Measurements from ENCODE around the gene LRSAM1. TPM values are rescaled to one million over a fixed set of nuclear protein-coding genes. Genes with fewer than 3 reads are reported as not detected.

The LRSAM1 gene
- total RNA-seq, 4 donors from 2014 or later: 8.0 to 16.2 (median 12.9) TPM

- peak overlapping the region in 3 of 4 donors; percentile 13 to 31 (median 19) for H3K4me3 ChIP-seq
- DNase-seq: no peak
- peaks cover 95 to 100% (median 95%) of the 10 kb centered on the region in 3 donors for H3K4me1 ChIP-seq
- H3K27ac ChIP-seq: peak overlapping the region; percentile 84 to 93 (median 92)
- intact Hi-C loops (cut with DNase I): loop anchor here (5.0 kb wide), 1 partner anchor 40 kb away; no protein-coding TSS in a partner anchor
- no peaks in the 10 kb centered on the region for H3K9me3 ChIP-seq
- peaks cover 0 to 29% (median 0%) of the 10 kb centered on the region in 3 donors for H3K36me3 ChIP-seq
- no peak for TF ChIP-seq CTCF (IDR thresholded peaks at IDR 0.05)
- TF ChIP-seq POLR2A (IDR thresholded peaks at IDR 0.05): no peak
- 73 to 100% methylated on average over 2 to 5 of the region's 8 CpGs for WGBS, 2 donors
- H3K27me3 ChIP-seq: no peaks in the 10 kb centered on the region
Measured at GRCh38 chr9:127541865-127542264, 90.6 kb downstream of the LRSAM1 start.

- no peak for DNase-seq
- Histone ChIP-seq H3K27ac (peak overlapping the region; percentile 84 to 93 (median 92)), H3K9me3 (no peaks in the 10 kb centered on the region), H3K27me3 (no peaks in the 10 kb centered on the region), H3K36me3 (peaks cover 0 to 35% (median 0%) of the 10 kb centered on the region in 3 donors), H3K4me1 (peaks cover 81 to 100% (median 83%) of the 10 kb centered on the region in 3 donors), H3K4me3 (peak overlapping the region in 3 of 4 donors; percentile 13 to 34 (median 19))
- no peak for TF ChIP-seq POLR2A (IDR thresholded peaks at IDR 0.05)
- TF ChIP-seq CTCF (IDR thresholded peaks at IDR 0.05): no peak
- intact Hi-C loops (cut with DNase I): loop anchor here (5.0 kb wide), 1 partner anchor 39 kb away; no protein-coding TSS in a partner anchor
- 47 to 75% methylated on average over 3 to 4 of the region's 8 CpGs for whole genome bisulfite sequencing, 2 donors
Measured at GRCh38 chr9:127543221-127543620, 91.9 kb downstream of the LRSAM1 start.

GRCh38 chr9:127543973-127544533 is 92.7 kb downstream of the LRSAM1 start:
- Histone ChIP-seq H3K4me1 (peaks cover 78 to 100% (median 79%) of the 10 kb centered on the region in 3 donors), H3K36me3 (peaks cover 0 to 43% (median 5%) of the 10 kb centered on the region in 3 donors), H3K27ac (peak overlapping the region; percentile 84 to 93 (median 92)), H3K27me3 (no peaks in the 10 kb centered on the region), H3K9me3 (no peaks in the 10 kb centered on the region), H3K4me3 (peak overlapping the region in 2 of 4 donors; percentile 19 to 34)
- DNase-seq: no peak
- intact Hi-C loops (cut with DNase I): loop anchor here (5.0 kb wide), 1 partner anchor 38 kb away; no protein-coding TSS in a partner anchor
- WGBS, 2 donors: 77 to 78% methylated on average over 6 of the region's 6 CpGs
- TF ChIP-seq CTCF (IDR thresholded peaks at IDR 0.05): no peak
- TF ChIP-seq POLR2A (IDR thresholded peaks at IDR 0.05): no peak

GRCh38 chr9:127545196-127546124 is 94.2 kb downstream of the LRSAM1 start:
- Histone ChIP-seq H3K36me3 (peaks cover 0 to 57% (median 7%) of the 10 kb centered on the region in 3 donors), H3K4me3 (peak overlapping the region in 3 of 4 donors; percentile 17 to 46 (median 20)), H3K4me1 (peaks cover 72 to 100% (median 77%) of the 10 kb centered on the region in 3 donors), H3K27ac (peak overlapping the region; percentile 84 to 93 (median 90)), H3K27me3 (no peaks in the 10 kb centered on the region), H3K9me3 (no peaks in the 10 kb centered on the region)
- WGBS, 2 donors: 21 to 26% methylated on average over 9 of the region's 25 CpGs
- TF ChIP-seq CTCF (IDR thresholded peaks at IDR 0.05): no peak
- no peak for TF ChIP-seq POLR2A (IDR thresholded peaks at IDR 0.05)
- intact Hi-C loops (cut with DNase I): no loop called here
- DNase-seq: no peak

All from esophagus squamous epithelium (tissue), 5 donors.